ENCODE measurements around the gene PCDHGA1.

DNA sequence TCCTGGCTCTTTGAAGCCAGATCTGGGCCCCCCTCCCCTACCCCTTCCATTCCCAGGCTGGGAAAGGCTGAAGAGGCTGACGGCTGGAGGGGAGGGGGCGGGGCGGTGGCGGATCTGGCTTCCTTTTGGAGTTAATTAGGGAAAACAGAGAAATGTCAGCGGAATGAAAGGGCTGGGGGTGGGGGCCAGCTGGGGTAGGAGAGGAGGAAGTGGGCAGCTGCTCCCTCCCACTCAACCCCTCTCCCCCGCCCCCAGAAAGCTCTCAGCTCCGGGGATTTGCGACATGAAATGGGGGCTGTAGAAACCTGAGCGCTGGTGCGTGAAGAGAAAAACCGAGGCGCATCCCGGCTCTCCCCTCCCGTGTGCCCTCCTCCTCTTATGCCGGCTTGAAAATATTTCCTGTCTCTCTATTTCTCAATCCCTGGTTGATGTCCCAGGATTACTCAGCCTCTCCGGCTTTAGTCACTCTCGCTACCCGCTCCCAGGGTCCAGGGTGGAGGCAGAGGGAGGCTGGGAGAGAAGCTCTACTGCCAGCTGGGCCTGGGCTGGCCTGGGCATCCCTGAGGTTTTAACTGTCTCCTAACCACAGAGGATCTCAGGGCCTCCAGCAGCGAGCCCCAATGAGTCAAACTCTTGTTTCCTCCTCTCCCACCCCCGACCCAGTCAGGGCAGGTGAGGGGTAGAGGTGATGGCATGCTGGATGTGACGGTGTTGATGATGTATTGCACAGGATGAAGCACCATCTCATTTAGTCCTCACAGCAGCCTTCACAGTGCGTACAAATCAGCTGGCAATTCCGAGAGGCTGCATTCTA is 178.7 kb downstream of the PCDHGA1 start:
- TF ChIP-seq CTCF (optimal IDR thresholded peaks at IDR 0.05 in 1 of 3, IDR thresholded peaks at IDR 0.05 in 1 of 3, conservative IDR thresholded peaks at IDR 0.05 in 1 of 3; ENCODE audit: extremely low read depth in 1 of 3, insufficient read depth in 2 of 3, low read length in 3 of 3) (no peak), EZH2 (IDR thresholded peaks at IDR 0.05; ENCODE audit: low read length) (no peak)

All from keratinocyte (primary cell).